Islet of Langerhans (tissue), 1 donor: ENCODE results near the gene ANO3.
"Not testable (repeated sequence)": the region's sequence is repeated elsewhere in the genome, so short reads cannot be mapped to it uniquely, and the experiment has no call there.

Experiments
- FAIRE-seq: peaks from one replicate; lab custom pipeline; 2011; peaks lifted over from hg19 to GRCh38; lab: Jason Lieb, UNC

ANO3 gene

GRCh38 chr11:26626346-26626745 lies 294.4 kb downstream of the ANO3 start:
- no peak for FAIRE-seq

GRCh38 chr11:26632691-26633159 lies 300.8 kb downstream of the ANO3 start:
- FAIRE-seq = no peak

GRCh38 chr11:26643314-26643713 lies 311.4 kb downstream of the ANO3 start:
- FAIRE-seq = not testable (repeated sequence)

- FAIRE-seq = peak; percentile 91
Observed at GRCh38 chr11:26649884-26650283, 318.0 kb downstream of the ANO3 start.

GRCh38 chr11:26651916-26652315 lies 320.0 kb downstream of the ANO3 start:
- FAIRE-seq = no peak

GRCh38 chr11:26655287-26655686 lies 323.4 kb downstream of the ANO3 start:
- no peak for FAIRE-seq

GRCh38 chr11:26662916-26663315 lies 331.0 kb downstream of the ANO3 start:
- FAIRE-seq = no peak

GRCh38 chr11:26665036-26665435 lies 333.1 kb downstream of the ANO3 start:
- no peak for FAIRE-seq

GRCh38 chr11:26665946-26666345 lies 334.0 kb downstream of the ANO3 start:
- no peak for FAIRE-seq

- FAIRE-seq = no peak
Observed at GRCh38 chr11:26675233-26675928, 343.5 kb downstream of the ANO3 start.

- FAIRE-seq = no peak
Observed at GRCh38 chr11:26676641-26677040, 344.7 kb downstream of the ANO3 start.

GRCh38 chr11:26677566-26677965 lies 345.6 kb downstream of the ANO3 start:
- no peak for FAIRE-seq

GRCh38 chr11:26687351-26687750 lies 355.4 kb downstream of the ANO3 start:
- no peak for FAIRE-seq

- no peak for FAIRE-seq
Observed at GRCh38 chr11:26688701-26689100, 356.8 kb downstream of the ANO3 start.

- no peak for FAIRE-seq
Observed at GRCh38 chr11:26696330-26696729, 364.4 kb downstream of the ANO3 start.

- FAIRE-seq = no peak
Observed at GRCh38 chr11:26698224-26698623, 366.3 kb downstream of the ANO3 start.

- FAIRE-seq = no peak
Observed at GRCh38 chr11:26700574-26701235, 368.8 kb downstream of the ANO3 start.

- FAIRE-seq = no peak
Observed at GRCh38 chr11:26702406-26702805, 370.5 kb downstream of the ANO3 start.

GRCh38 chr11:26703411-26704191 lies 371.7 kb downstream of the ANO3 start:
- no peak for FAIRE-seq

GRCh38 chr11:26704249-26704648 lies 372.3 kb downstream of the ANO3 start:
- FAIRE-seq = no peak

- no peak for FAIRE-seq
Observed at GRCh38 chr11:26706181-26706580, 374.3 kb downstream of the ANO3 start.

GRCh38 chr11:26708736-26709456 lies 377.0 kb downstream of the ANO3 start:
- FAIRE-seq = no peak
